ENCODE results near the gene UAP1L1. TPM values are rescaled to one million over a fixed set of nuclear protein-coding genes. Genes with fewer than 3 reads are reported as not detected.
"Not testable (repeated sequence)": the region's sequence is repeated elsewhere in the genome, so short reads cannot be mapped to it uniquely, and the experiment has no call there.

The UAP1L1 gene
- total and polyA plus RNA-seq, 4 donors = 3.5 to 8.1 (median 5.3) TPM

GRCh38 chr9:137113385-137114159 is 36.3 kb downstream of the UAP1L1 start:
- Histone ChIP-seq H3K4me3 (ENCODE audit: low read depth, low read length) (no peak overlapping the region), H3K9me3 (ENCODE audit: control insufficient read depth, insufficient read depth, low read length) (no peaks in the 10 kb centered on the region), H3K36me3 (ENCODE audit: control insufficient read depth, insufficient read depth, low read length) (peaks cover 54% of the 10 kb centered on the region), H3K4me1 (ENCODE audit: control insufficient read depth, insufficient read depth, low read length) (peaks cover 22% of the 10 kb centered on the region), H3K27me3 (ENCODE audit: control insufficient read depth, insufficient read depth, low read length) (peaks cover 12% of the 10 kb centered on the region), H3K27ac (ENCODE audit: low read depth, low read length) (no peak overlapping the region)
- 9% methylated on average over 48 of the region's 66 CpGs for WGBS (ENCODE audit: insufficient coverage)
- peak in 1 of 6 donors; percentile 15 for DNase-seq (ENCODE audit: low read depth in 4 of 6, low spot score in 6 of 6)

- 0% methylated on average over 37 of the region's 45 CpGs for WGBS (ENCODE audit: insufficient coverage)
- no peak overlapping the region for H3K27ac ChIP-seq (ENCODE audit: low read depth, low read length)
Measured at GRCh38 chr9:137114220-137114612, 36.9 kb downstream of the UAP1L1 start.

GRCh38 chr9:137114613-137115393 is 37.5 kb downstream of the UAP1L1 start, which contains the start of gene DPP7:
TSS of gene DPP7 (minus strand) at chr9:137114733. CDS start at chr9:137114713, 20 bp downstream.
- H3K27ac ChIP-seq (ENCODE audit: low read depth, low read length) = no peak within 1 kb of the TSS
- WGBS (ENCODE audit: insufficient coverage) = 4% methylated on average over 70 of the region's 70 CpGs
- peak within 1 kb of the TSS; percentile 18 for H3K4me3 ChIP-seq (ENCODE audit: low read depth, low read length)
- DNase-seq (ENCODE audit: low read depth in 4 of 6, low spot score in 6 of 6) = peak in 2 of 6 donors; percentile 62 to 78
- peaks cover 12% of the 10 kb centered on the region for H3K27me3 ChIP-seq (ENCODE audit: control insufficient read depth, insufficient read depth, low read length)
- peaks cover 41% of the 10 kb centered on the region for H3K36me3 ChIP-seq (ENCODE audit: control insufficient read depth, insufficient read depth, low read length)
- H3K4me1 ChIP-seq (ENCODE audit: control insufficient read depth, insufficient read depth, low read length) = peaks cover 22% of the 10 kb centered on the region
- no peaks in the 10 kb centered on the region for H3K9me3 ChIP-seq (ENCODE audit: control insufficient read depth, insufficient read depth, low read length)

More at GRCh38 chr9:137114220-137114612, 36.9 kb downstream of the UAP1L1 start:
- Histone ChIP-seq H3K27me3 (ENCODE audit: control insufficient read depth, insufficient read depth, low read length) (peaks cover 12% of the 10 kb centered on the region), H3K36me3 (ENCODE audit: control insufficient read depth, insufficient read depth, low read length) (peaks cover 47% of the 10 kb centered on the region), H3K4me3 (ENCODE audit: low read depth, low read length) (peak overlapping the region; percentile 18), H3K4me1 (ENCODE audit: control insufficient read depth, insufficient read depth, low read length) (peaks cover 22% of the 10 kb centered on the region), H3K9me3 (ENCODE audit: control insufficient read depth, insufficient read depth, low read length) (no peaks in the 10 kb centered on the region)
- DNase-seq (ENCODE audit: low read depth in 4 of 6, low spot score in 6 of 6) = no peak

GRCh38 chr9:137115394-137116026 is 38.2 kb downstream of the UAP1L1 start:
- peaks cover 22% of the 10 kb centered on the region for H3K4me1 ChIP-seq (ENCODE audit: control insufficient read depth, insufficient read depth, low read length)
- H3K27me3 ChIP-seq (ENCODE audit: control insufficient read depth, insufficient read depth, low read length) = peaks cover 12% of the 10 kb centered on the region
- WGBS (ENCODE audit: insufficient coverage) = 68% methylated on average over 19 of the region's 21 CpGs
- H3K36me3 ChIP-seq (ENCODE audit: control insufficient read depth, insufficient read depth, low read length) = peaks cover 34% of the 10 kb centered on the region
- no peak overlapping the region for H3K4me3 ChIP-seq (ENCODE audit: low read depth, low read length)
- H3K27ac ChIP-seq (ENCODE audit: low read depth, low read length) = no peak overlapping the region
- no peaks in the 10 kb centered on the region for H3K9me3 ChIP-seq (ENCODE audit: control insufficient read depth, insufficient read depth, low read length)
- no peak for DNase-seq (ENCODE audit: low read depth in 4 of 6, low spot score in 6 of 6)

- DNase-seq (ENCODE audit: low read depth in 4 of 6, low spot score in 6 of 6) = peak in 2 of 6 donors; percentile 32 to 76
- H3K36me3 ChIP-seq (ENCODE audit: control insufficient read depth, insufficient read depth, low read length) = peaks cover 29% of the 10 kb centered on the region
- no peaks in the 10 kb centered on the region for H3K9me3 ChIP-seq (ENCODE audit: control insufficient read depth, insufficient read depth, low read length)
- H3K4me3 ChIP-seq (ENCODE audit: low read depth, low read length) = no peak overlapping the region
- H3K27me3 ChIP-seq (ENCODE audit: control insufficient read depth, insufficient read depth, low read length) = peaks cover 12% of the 10 kb centered on the region
- H3K27ac ChIP-seq (ENCODE audit: low read depth, low read length) = no peak overlapping the region
- 28% methylated on average over 5 of the region's 6 CpGs for WGBS (ENCODE audit: insufficient coverage)
- H3K4me1 ChIP-seq (ENCODE audit: control insufficient read depth, insufficient read depth, low read length) = peaks cover 22% of the 10 kb centered on the region
Measured at GRCh38 chr9:137116027-137116507, 38.8 kb downstream of the UAP1L1 start.

- H3K36me3 ChIP-seq (ENCODE audit: control insufficient read depth, insufficient read depth, low read length) = peaks cover 22% of the 10 kb centered on the region
- H3K27me3 ChIP-seq (ENCODE audit: control insufficient read depth, insufficient read depth, low read length) = peaks cover 12% of the 10 kb centered on the region
- peaks cover 22% of the 10 kb centered on the region for H3K4me1 ChIP-seq (ENCODE audit: control insufficient read depth, insufficient read depth, low read length)
- 76% methylated on average over 14 of the region's 17 CpGs for WGBS (ENCODE audit: insufficient coverage)
- H3K9me3 ChIP-seq (ENCODE audit: control insufficient read depth, insufficient read depth, low read length) = no peaks in the 10 kb centered on the region
- no peak overlapping the region for H3K4me3 ChIP-seq (ENCODE audit: low read depth, low read length)
- DNase-seq (ENCODE audit: low read depth in 4 of 6, low spot score in 6 of 6) = no peak
- no peak overlapping the region for H3K27ac ChIP-seq (ENCODE audit: low read depth, low read length)
Measured at GRCh38 chr9:137116728-137117127, 39.4 kb downstream of the UAP1L1 start.

- Histone ChIP-seq H3K4me1 (ENCODE audit: control insufficient read depth, insufficient read depth, low read length) (peaks cover 22% of the 10 kb centered on the region), H3K27ac (ENCODE audit: low read depth, low read length) (no peak overlapping the region), H3K27me3 (ENCODE audit: control insufficient read depth, insufficient read depth, low read length) (peaks cover 12% of the 10 kb centered on the region), H3K9me3 (ENCODE audit: control insufficient read depth, insufficient read depth, low read length) (no peaks in the 10 kb centered on the region), H3K4me3 (ENCODE audit: low read depth, low read length) (no peak overlapping the region), H3K36me3 (ENCODE audit: control insufficient read depth, insufficient read depth, low read length) (peaks cover 16% of the 10 kb centered on the region)
- no peak for DNase-seq (ENCODE audit: low read depth in 4 of 6, low spot score in 6 of 6)
- 83% methylated on average over 7 of the region's 15 CpGs for WGBS (ENCODE audit: insufficient coverage)
Measured at GRCh38 chr9:137117269-137117731, 40.0 kb downstream of the UAP1L1 start.

GRCh38 chr9:137118092-137118603 is 40.8 kb downstream of the UAP1L1 start:
- DNase-seq (ENCODE audit: low read depth in 4 of 6, low spot score in 6 of 6); H3K9me3 ChIP-seq (ENCODE audit: control insufficient read depth, insufficient read depth, low read length); H3K36me3 ChIP-seq (ENCODE audit: control insufficient read depth, insufficient read depth, low read length); H3K4me3 ChIP-seq (ENCODE audit: low read depth, low read length); H3K27ac ChIP-seq (ENCODE audit: low read depth, low read length): not testable (repeated sequence)
- H3K27me3 ChIP-seq (ENCODE audit: control insufficient read depth, insufficient read depth, low read length) = peaks cover 11% of the 10 kb centered on the region
- WGBS (ENCODE audit: insufficient coverage) = 100% methylated on average over 2 of the region's 12 CpGs
- peaks cover 22% of the 10 kb centered on the region for H3K4me1 ChIP-seq (ENCODE audit: control insufficient read depth, insufficient read depth, low read length)

All from spinal cord (tissue), 10 donors.